Subcutaneous adipose tissue (tissue), 4 donors: Measurements from ENCODE around the gene MARVELD1. TPM values are rescaled to one million over a fixed set of nuclear protein-coding genes. Genes with fewer than 3 reads are reported as not detected.

Source experiments
- total RNA-seq, 4 donors: library from RNA; depleted of rRNA; stranded (reverse); fragments of >200 nt; gene quantifications; one replicate each; pipeline ENCODE4 v1.1.0, GENCODE V29; 2016
- TF ChIP-seq, protein P1 (sequence below): fragments of 450-650 bp; IDR thresholded peaks from one replicate; pipeline ENCODE4 v1.5.1; 2016; ENCODE audit warnings: low read depth, mild to moderate bottlenecking, control low read depth, antibody characterized with exemption, moderate library complexity

MARVELD1 gene
- total RNA-seq, 4 donors from 2014 or later, result 13.0 to 21.6 (median 20.8) TPM

DNA sequence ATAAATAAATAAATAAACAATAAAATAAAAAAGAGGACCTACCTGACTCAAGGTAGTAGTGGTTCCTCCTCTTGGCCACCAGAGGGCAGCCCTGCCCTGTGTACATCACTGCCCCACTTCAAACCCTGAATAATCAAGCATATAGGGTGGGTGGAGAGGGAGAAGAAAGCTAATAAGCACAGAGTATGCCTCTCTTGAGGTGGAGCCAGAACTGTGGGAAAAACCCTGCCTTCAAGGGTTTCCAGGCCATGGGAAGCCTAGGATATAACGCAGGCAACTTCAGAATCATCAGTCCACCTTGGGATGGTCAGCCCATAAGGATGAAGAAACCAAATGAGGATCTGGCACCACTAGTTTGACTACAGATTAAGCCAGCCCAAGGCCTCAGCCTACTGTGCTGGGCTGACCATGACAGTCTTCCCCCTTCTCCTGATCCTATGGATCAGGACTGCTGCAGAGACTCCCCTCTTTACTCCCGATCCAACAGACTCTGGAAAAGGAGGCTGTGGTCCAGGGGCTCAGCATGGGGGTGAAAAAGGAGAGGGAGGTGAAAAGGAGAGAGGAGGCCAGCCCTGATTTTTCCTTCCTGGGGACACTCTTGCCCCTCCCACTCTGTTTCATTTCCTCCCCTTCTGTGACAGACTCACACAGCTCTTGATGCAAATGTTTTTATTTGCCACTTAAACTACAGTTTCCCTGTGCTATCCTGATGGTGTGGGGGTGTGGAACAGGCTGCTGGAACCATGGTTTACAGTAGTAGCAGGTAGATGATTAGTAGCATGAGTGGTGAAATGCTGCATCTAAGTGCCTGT lies 36.6 kb upstream of the MARVELD1 start:
- TF ChIP-seq, protein P1, sequence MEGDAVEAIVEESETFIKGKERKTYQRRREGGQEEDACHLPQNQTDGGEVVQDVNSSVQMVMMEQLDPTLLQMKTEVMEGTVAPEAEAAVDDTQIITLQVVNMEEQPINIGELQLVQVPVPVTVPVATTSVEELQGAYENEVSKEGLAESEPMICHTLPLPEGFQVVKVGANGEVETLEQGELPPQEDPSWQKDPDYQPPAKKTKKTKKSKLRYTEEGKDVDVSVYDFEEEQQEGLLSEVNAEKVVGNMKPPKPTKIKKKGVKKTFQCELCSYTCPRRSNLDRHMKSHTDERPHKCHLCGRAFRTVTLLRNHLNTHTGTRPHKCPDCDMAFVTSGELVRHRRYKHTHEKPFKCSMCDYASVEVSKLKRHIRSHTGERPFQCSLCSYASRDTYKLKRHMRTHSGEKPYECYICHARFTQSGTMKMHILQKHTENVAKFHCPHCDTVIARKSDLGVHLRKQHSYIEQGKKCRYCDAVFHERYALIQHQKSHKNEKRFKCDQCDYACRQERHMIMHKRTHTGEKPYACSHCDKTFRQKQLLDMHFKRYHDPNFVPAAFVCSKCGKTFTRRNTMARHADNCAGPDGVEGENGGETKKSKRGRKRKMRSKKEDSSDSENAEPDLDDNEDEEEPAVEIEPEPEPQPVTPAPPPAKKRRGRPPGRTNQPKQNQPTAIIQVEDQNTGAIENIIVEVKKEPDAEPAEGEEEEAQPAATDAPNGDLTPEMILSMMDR, result no peak

DNA sequence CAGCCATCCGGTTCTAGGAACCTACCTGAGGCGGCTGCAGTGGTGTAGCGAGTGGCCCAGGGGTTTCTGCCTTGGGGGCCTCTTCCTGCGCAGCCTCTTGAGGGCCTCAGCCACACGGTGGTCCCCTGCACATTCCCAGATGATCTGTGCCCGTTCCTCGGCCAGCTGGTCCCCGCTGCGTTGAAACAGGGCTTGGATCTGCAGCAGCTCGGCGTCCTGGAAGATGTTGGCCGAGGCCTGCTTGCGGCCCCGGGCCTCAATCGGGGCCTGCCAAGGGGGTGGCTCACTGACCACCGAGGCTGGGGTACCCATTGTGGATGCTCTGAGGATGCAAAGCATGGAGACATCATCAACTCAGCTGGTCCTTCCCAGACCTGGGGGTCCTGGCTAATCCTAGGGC lies 33.9 kb upstream of the MARVELD1 start:
- TF ChIP-seq, protein P1, result no peak

DNA sequence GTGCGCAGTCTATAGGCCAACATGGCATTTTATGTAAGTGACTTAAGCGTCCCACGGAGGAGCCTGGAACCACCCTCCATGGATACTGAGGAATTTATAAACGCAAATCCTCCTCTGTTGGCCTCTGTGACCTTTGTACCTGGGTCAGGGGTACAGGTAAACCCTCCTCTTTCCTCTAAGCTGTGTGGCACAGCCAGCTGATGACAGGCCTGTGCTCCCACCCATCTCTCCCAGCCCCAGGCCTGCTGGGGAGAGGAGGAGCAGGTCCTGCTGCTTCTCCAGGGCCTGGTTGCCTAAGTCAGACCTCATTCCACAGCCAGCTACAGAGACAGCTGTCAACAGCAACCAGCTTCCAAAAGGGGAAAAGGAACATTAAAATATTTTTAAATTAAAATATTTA lies 31.5 kb upstream of the MARVELD1 start:
- TF ChIP-seq, protein P1, result no peak

DNA sequence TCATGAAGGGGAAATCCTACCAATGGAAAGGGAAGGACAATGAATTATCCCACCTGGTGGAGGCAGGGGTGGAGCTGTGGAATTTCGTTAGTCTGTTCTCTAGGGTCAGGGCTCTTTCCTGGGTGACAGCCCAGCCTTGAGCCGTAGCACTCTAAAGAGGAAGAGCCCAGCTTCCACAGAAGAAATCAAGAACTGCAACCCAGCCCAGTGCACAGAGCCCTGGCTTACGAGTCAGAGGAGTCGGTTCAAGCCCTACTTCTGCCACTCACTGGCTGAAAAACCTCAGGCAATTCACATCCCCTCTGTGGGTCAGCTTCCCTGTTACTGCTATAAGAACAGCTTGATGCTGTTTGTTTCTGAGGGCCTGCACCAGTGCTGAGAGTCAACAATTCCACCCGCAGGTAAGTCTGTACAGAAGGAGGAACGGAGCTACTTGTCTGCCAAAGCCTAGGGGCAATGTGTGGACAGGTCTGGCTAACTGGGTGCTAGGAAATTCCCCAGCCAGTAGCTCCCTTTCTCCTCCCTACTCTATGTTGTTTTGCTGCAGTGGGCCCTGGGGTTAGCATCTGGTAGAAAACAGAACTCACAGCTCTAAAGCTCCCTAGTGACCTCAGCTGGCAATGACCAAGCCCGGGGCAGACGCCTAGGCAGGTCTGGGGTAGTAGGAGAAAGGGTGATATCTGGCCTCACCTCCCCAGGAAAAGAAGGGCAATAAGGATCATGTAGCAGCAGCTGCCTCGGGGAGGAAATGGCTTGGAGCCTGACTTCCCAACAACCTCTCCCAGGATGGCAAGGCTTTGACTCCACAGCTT lies 29.8 kb upstream of the MARVELD1 start:
- TF ChIP-seq, protein P1, result no peak

DNA sequence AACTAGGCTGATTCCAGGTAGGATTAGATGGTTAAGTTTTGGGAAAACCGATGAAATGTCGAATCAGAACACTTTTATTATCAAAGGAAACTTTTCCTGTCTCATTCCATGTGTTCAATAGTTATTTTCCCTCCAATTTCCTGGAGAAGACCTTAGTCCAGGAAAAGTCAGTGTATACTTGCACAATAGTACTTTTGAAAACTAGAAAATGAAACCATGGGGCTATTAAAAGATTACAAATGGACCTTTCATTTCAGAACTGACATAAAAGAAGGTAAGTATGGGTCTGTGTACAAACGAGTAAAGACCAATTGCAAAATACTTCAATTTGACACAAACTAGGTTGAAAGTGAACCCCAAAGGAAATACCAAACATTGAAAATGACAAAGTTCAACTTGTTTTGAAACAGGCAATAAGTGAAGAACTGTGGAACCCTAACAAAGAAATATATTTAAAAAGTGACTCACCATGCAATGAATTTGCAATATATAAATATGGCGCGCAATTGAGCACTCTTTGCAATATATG lies 28.6 kb upstream of the MARVELD1 start:
- TF ChIP-seq, protein P1, result no peak

DNA sequence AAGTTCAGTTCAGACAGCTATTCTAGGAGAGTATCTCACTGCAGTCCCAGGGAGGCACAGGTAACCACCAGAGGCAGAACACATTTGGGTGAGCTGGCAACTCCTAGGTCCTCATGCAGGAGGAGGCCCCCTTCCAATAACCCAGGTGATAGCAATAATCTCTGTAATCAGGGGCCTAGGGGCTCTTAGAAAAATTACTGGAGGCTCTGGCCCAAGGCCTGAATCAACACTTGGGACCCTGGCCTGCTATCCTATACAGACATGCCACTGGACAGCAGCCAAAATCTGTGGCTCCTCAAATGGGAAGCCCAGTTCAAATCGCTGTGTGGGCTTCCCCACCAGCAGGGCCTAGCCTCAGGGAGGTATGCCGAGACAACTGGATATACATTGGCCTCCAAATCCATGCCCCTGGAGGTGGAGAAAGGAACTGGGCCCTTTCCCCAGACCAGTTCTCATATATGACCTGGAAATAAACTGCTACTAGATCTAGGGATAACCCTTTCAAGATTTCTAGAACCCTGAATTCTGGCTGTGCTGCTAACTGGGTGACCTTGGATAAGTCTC lies 28.1 kb upstream of the MARVELD1 start:
- TF ChIP-seq, protein P1, result no peak
